Measurements from ENCODE around the gene GAA. TPM values are rescaled to one million over a fixed set of nuclear protein-coding genes. Genes with fewer than 3 reads are reported as not detected.

The GAA gene
- total and polyA plus RNA-seq, 2 of the 13 experiments (the other 11 are each of a cell fraction or from before 2014, with no cell fraction given) = 21.6 to 36.4 TPM

GRCh38 chr17:80101011-80101945 is at the start of gene GAA (continued):
- 0 out of 2 replicates have a peak, but pooled peaks have one; percentile 11 for TF ChIP-seq KLF11 (CRISPR knock-in tag; IDR thresholded peaks at IDR 0.05)
- peak; percentile 22 for TF ChIP-seq KDM3A (CRISPR knock-in tag; IDR thresholded peaks at IDR 0.05; ENCODE audit: low read depth)
- peak; percentile 28; the same call in 1 of the 2 replicates for TF ChIP-seq IKZF5 (CRISPR knock-in tag; IDR thresholded peaks at IDR 0.05)
- TF ChIP-seq NPAS2 (CRISPR knock-in tag; IDR thresholded peaks at IDR 0.05; ENCODE audit: borderline replicate concordance) = no peak
- no peak for TF ChIP-seq FOXA3 (CRISPR knock-in tag; IDR thresholded peaks at IDR 0.05)
- no peak for TF ChIP-seq ZNF512 (CRISPR knock-in tag; IDR thresholded peaks at IDR 0.05)
- peak; percentile 32; the same call in 1 of the 2 replicates for TF ChIP-seq KAT8 (CRISPR knock-in tag; IDR thresholded peaks at IDR 0.05)
- no peak for TF ChIP-seq PBX2 (CRISPR knock-in tag; IDR thresholded peaks at IDR 0.05)
- TF ChIP-seq HOXA5 (CRISPR knock-in tag; IDR thresholded peaks at IDR 0.05) = peak; percentile 5; the same call in 1 of the 2 replicates
- TF ChIP-seq THAP11 (CRISPR knock-in tag; IDR thresholded peaks at IDR 0.05) = peak; percentile 65
- peak; percentile 35; the same call in 1 of the 2 replicates for TF ChIP-seq ZNF605 (CRISPR knock-in tag; IDR thresholded peaks at IDR 0.05)
- TF ChIP-seq HIVEP1 (CRISPR knock-in tag; IDR thresholded peaks at IDR 0.05) = no peak
- TF ChIP-seq DRAP1 (CRISPR knock-in tag; IDR thresholded peaks at IDR 0.05) = peak; percentile 8; the same call in 1 of the 2 replicates
- TF ChIP-seq ZFY (CRISPR knock-in tag; IDR thresholded peaks at IDR 0.05) = peak; percentile 95
- TF ChIP-seq ZNF619 (CRISPR knock-in tag; IDR thresholded peaks at IDR 0.05) = 0 out of 2 replicates have a peak, but pooled peaks have one; percentile 40
- TF ChIP-seq ZNF382 (CRISPR knock-in tag; IDR thresholded peaks at IDR 0.05; ENCODE audit: borderline replicate concordance) = no peak
- no peak; the same call in 1 of the 2 replicates for TF ChIP-seq TIGD3 (CRISPR knock-in tag; IDR thresholded peaks at IDR 0.05; ENCODE audit: borderline replicate concordance)
- TF ChIP-seq ZNF501 (CRISPR knock-in tag; IDR thresholded peaks at IDR 0.05) = no peak
- no peak for TF ChIP-seq POLR2AphosphoS2 (IDR thresholded peaks at IDR 0.05; ENCODE audit: low read depth, low read length)
- 0 out of 2 replicates have a peak, but pooled peaks have one; percentile 72 for TF ChIP-seq NFATC3 (CRISPR knock-in tag; IDR thresholded peaks at IDR 0.05)
- TF ChIP-seq GPBP1L1 (CRISPR knock-in tag; IDR thresholded peaks at IDR 0.05) = no peak
- TF ChIP-seq CEBPG (CRISPR knock-in tag; IDR thresholded peaks at IDR 0.05) = 0 out of 2 replicates have a peak, but pooled peaks have one; percentile 2
- TF ChIP-seq NR2F6 (IDR thresholded peaks at IDR 0.05) = no peak
- 0 out of 2 replicates have a peak, but pooled peaks have one; percentile 11 for TF ChIP-seq NR2F6 (CRISPR knock-in tag; IDR thresholded peaks at IDR 0.05)

Data from HepG2 (cell line).